ENCODE data around the gene AFF3.
"Not testable (repeated sequence)": the region's sequence is repeated elsewhere in the genome, so short reads cannot be mapped to it uniquely, and the experiment has no call there.

Gene AFF3

DNA sequence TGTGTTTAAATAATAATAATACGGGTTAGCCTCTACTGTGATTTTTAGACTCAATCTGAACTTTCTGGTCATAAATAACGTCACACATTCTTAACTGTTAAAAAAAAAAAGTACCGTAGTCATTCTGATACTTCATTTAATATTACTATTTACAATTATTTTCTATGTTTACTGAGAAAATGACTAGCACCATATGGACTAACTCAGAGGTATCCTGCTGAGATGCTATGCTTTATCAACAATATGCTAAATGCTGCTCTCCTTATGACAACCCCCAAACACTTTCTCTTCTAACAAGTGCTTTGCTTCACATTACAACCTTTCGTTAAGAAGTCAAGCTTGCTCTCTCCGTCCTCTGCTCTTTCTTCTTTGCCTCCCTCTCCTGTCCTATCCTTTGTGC, 182.1 kb downstream of the AFF3 start:
- DNase-seq (ENCODE audit: low spot score): no peak

DNA sequence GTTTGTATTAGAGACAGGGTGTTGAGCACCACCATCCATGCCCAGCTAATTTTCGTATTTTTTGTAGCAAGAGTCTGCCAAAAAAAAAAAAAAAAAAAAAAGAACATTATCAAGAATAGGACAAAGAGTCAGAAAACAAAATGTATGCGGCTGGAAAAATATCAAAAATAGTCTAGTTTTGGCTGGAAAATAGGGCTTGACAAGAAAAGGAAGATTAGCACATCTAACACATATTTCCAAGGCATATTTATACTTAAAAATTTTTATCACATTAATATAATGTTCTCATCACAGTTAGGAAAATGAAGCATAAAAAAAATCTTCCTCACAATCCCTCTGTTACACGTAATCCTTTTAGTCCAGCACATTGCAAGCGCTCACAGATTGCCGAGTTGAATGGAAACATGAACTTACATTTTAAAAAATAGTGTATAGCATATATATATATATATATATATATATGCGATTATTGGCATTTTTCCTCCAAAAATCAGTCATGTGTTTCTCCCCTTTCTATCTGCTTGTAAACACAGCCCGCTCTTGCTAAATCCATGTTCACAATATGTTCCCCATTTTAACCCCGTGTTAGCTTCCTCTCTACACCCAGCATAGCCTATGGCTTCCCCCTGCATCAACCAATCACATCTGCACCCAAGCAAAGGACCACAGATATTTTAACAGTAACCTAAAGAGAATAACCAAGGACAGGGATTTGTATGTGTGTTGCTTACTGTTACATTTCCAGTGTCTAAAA, 183.0 kb downstream of the AFF3 start:
- no peak for DNase-seq (ENCODE audit: low spot score)

DNA sequence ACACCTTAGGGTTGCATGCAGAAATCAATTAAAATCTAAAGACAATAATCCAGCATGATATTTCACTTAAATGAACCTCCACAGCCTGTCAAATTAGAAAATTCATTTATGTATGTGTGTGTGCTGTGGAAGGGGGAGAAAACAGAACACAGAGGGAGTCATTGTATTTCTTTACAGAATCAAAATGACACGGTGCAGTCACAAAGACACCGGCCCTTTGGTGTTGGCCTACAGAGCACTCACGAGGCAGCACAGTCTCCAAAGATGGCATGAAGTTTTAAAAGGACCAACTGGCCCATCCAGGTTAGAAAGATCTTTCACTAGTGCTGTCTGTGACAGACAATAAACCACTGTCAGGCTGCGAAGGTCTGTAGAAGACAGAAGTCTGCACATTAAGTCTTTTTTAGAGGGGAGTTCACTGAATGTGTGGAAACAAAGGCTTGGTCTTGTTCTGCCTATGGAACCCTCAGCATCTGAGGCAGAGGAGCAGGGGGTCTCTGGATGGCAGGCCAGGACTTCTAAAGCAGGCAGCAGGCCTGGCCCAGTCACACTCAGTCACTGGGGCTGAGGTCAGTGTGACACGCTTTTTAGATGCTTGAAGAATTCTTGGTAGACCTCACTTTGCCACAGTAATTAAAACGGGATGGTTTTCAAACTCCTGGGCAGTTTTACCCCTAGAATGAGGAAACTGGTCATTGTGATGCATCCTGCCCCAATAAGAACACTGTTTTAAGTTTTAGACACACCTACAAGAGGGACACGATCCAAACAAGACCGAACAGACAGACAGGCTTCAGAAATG, 184.9 kb downstream of the AFF3 start:
- DNase-seq (ENCODE audit: low spot score): no peak

DNA sequence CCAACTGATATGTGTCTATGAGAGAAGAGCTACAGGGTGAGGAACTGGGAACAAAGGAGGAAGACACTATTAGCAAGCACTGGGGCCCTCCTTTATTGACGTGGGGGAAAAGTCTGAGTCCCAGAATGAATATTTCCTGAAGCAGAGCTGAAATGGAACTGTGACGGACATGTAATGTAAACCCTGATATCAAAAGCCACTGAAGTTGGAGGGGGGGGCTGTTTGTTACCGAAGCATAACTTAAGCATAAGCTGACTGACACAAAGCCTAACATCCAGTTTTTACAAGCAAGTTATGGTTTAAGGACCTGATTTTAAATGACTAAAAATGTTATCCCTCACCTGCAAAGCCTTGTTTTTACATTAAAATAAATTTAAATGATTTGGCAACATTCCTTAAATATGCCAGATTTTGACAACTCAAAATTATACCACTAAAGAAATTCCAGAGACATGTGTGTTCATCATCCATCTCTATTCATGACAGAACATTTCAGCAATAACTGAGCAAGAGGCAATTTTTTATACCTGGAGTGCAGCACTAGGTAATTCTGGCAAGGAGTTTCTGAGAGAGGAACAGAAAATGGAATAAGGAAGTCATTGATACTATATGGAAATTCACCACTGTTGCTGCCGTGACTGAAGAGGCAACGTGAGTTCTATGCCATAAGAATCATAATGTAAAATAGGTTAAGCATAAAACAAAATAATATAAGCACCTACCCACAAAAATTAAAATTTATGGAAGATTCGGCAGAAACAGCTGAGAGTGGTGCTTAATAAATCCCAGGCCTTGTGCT, 186.0 kb downstream of the AFF3 start:
- DNase-seq (ENCODE audit: low spot score): no peak

DNA sequence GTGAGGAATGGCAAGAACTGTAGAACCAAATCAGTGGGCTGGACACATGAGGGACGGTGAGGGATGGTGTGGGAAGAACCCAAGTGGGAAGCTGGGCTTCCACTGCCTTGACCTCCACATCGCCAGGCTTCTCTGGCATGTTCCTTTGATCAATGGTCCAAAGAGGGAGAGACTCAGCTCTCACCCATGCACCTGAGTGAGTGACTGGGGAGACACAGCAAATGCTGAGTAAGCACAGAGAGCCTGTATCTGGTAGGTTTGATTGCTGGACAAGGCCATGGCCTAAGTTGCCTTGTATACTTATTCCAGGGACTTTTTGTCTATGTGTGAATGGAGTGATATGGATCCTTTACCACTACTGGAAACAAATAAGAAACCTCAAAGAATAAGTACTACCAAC, 188.6 kb downstream of the AFF3 start:
- DNase-seq (ENCODE audit: low spot score): no peak

GRCh38 chr2:99949963-99950362, 192.4 kb downstream of the AFF3 start:
- no peak for DNase-seq (ENCODE audit: low spot score)

GRCh38 chr2:99949530-99949929, 192.9 kb downstream of the AFF3 start:
- no peak for DNase-seq (ENCODE audit: low spot score)

- no peak for DNase-seq (ENCODE audit: low spot score)
These were observed 194.4 kb downstream of the AFF3 start for GRCh38 chr2:99948010-99948409.

DNA sequence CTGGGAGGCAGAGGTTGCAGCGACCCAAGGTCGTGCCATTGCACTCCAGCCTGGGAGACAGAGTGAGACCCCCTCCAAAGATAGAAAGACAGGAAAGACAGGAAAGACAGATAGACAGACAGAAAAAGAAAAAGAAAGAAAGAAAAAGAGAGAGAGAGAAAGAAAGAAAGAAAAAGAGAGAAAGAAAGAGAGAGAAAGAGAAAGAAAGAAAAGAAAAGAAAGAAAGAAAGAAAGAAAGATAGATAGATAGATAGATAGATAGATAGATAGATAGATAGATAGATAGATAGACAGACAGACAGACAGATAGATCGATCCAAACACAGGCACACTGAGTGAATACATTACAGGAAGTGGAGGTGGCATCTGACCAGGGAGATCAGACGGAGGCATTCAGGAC, 195.0 kb downstream of the AFF3 start:
- not testable (repeated sequence) for DNase-seq (ENCODE audit: low spot score)

DNA sequence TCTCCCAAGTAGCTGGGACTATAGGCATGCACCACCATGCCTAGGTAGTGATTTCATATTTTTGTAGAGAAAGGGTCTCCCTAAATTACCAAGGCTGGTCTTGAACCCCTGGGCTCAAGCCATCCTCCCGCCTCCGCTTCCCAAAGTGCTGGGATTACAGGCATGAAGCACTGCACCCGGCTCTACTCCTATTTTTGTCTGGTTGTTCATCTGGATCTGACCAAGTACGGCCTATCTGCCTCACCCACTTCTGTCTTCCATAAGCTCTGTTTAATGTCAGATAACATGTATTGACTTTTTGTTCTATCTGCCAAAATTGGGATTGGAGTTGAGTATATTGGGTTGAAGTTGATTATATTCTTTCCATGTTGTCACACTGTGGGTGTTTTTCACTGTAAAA, 198.4 kb downstream of the AFF3 start:
- no peak for DNase-seq (ENCODE audit: low spot score)

GRCh38 chr2:99942561-99943347, 199.6 kb downstream of the AFF3 start:
- no peak for DNase-seq (ENCODE audit: low spot score)

DNA sequence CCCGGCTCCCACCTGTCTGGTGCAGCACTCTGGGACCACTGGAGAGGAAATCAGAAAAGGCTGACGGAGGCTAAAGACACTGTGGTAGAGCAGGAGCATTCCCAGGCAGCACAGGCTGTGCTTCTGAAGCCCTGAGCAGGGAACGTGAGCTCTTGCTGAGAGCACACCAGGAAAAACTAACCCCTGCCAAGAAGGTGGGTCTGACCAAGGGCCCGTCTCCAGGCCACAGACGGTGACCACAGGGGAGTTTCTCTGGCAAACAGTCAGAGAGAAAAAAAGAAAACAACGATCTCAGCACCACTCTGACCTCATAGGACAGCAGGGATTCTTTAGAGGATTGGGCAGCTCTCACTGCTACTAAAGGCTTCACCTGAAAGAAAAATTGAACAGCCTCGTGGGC, 201.4 kb downstream of the AFF3 start:
- DNase-seq (ENCODE audit: low spot score): no peak

GRCh38 chr2:99939135-99939534, 203.3 kb downstream of the AFF3 start:
- DNase-seq (ENCODE audit: low spot score): no peak

- DNase-seq (ENCODE audit: low spot score): no peak
These were observed 204.1 kb downstream of the AFF3 start for GRCh38 chr2:99938250-99938649.

DNA sequence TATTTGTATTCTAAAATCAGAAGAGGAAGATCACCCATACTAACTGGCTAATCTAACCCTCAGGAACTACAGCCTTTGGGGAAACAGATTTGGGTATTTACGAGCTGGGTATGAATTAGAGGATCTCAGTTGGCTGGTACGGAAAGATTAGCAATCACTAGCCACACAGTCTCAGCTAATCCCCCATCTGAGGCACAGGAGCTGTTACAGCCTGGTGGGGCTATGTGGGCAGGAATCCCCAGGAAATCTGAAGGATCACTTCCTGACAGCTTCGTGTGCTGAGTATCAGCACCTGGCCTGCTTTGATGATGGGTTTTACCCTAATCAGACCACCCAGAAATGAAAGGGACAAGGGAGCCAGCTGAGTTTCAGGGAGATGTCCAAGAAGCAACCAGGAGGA, 206.3 kb downstream of the AFF3 start:
- no peak for DNase-seq (ENCODE audit: low spot score)

DNA sequence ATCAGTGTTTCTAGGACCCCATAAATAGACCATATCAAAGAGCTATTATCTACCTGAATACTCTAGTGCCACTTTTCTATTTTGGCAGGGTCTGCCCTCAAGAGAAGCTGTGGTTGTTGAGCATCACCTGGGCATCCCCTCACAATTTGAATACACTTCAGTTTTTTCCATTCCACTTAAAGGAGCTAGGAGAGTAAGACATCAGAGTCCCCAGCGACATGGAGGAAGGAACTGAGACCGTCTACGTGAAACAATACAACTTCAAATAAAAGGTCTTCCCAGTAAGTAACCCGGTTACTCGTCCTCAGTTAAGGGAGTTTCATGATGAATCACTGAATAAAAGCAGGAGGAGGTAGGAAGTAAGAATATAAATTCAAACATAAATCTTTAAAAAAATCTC, 206.7 kb downstream of the AFF3 start:
- DNase-seq (ENCODE audit: low spot score): no peak

- DNase-seq (ENCODE audit: low spot score): no peak
These were observed 208.3 kb downstream of the AFF3 start for GRCh38 chr2:99933894-99934650.

DNA sequence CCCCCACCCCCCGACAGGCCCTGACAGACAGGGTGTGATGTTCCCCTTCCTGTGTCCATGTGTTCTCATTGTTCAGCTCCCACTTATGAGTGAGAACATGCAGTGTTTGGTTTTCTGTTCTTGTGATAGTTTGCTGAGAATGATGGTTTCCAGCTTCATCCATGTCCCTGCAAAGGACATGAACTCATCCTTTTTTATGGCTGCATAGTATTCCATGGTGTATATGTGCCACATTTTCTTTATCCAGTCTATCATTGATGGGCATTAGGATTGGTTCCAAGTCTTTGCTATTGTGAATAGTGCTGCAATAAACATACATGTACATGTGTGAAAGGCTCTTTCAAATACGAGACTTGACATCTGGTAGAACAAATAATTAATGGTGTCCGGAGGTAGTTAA, 208.9 kb downstream of the AFF3 start:
- not testable (repeated sequence) for DNase-seq (ENCODE audit: low spot score)

GRCh38 chr2:99928470-99929053, 213.8 kb downstream of the AFF3 start:
- no peak for DNase-seq (ENCODE audit: low spot score)

GRCh38 chr2:99927690-99928207, 214.6 kb downstream of the AFF3 start:
- not testable (repeated sequence) for DNase-seq (ENCODE audit: low spot score)

- DNase-seq (ENCODE audit: low spot score): no peak
These were observed 215.4 kb downstream of the AFF3 start for GRCh38 chr2:99926986-99927385.

Measured in CD4-positive, alpha-beta T cell treated with Interleukin-6 at 100 ng/mL for 8 hours (primary cell).